GM18870 (cell line): ENCODE data around the gene GLI3.

ENCODE experiments used
- ATAC-seq: cut with Tn5 transposase; IDR thresholded peaks from one replicate; pipeline ENCODE4 v1.9.1; 2021; ENCODE audit warnings: moderate library complexity; ENCODE audit not compliant: unreplicated experiment

Gene GLI3

DNA sequence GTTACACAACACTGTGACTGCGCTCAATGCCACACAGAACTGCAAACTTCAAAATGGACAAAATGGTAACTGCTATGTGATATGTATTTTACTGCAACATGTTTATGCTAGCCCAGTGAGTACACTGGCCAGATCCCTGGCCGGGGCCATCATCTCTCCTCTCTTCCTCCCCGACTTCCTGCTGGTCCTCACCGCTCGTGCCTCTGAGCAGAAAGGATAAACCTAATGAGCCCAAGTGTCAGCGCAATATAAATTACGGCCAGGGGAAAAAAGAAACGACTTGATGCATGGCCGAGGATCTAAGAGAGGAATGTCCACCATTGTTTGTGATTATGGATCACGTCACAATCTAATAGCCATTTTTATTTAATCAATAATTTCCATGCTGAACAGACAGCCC is 225.2 kb downstream of the GLI3 start:
- ATAC-seq, result no peak

- ATAC-seq, result no peak
These were observed 226.3 kb downstream of the GLI3 start for GRCh38 chr7:42010751-42011150.

- no peak for ATAC-seq
These were observed 230.1 kb downstream of the GLI3 start for GRCh38 chr7:42006801-42007513.

- ATAC-seq, result no peak
These were observed 234.4 kb downstream of the GLI3 start for GRCh38 chr7:42002654-42003053.

- ATAC-seq, result no peak
These were observed 237.2 kb downstream of the GLI3 start for GRCh38 chr7:41999736-42000283.

DNA sequence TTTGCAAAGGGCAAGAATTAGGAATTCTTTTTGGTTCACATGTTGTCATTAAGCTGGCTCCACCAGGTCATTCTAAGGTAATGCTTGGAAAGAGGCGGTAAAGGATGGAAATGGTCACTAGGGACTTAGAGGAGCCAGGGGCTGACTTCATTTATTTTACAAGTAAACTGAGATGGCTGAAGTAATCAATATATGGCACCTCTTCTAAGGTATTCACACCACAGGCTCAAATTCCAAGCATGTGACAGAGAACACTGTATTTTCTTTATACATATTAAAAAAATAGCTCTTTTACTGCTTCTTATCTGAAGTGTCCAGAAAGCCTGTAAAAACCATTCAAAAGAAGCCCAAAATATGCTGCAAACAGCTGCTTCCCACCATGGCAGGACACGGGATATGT is 239.0 kb downstream of the GLI3 start:
- no peak for ATAC-seq

GRCh38 chr7:41997151-41997550 is 239.9 kb downstream of the GLI3 start:
- no peak for ATAC-seq

GRCh38 chr7:41996381-41997035 is 240.5 kb downstream of the GLI3 start:
- no peak for ATAC-seq

DNA sequence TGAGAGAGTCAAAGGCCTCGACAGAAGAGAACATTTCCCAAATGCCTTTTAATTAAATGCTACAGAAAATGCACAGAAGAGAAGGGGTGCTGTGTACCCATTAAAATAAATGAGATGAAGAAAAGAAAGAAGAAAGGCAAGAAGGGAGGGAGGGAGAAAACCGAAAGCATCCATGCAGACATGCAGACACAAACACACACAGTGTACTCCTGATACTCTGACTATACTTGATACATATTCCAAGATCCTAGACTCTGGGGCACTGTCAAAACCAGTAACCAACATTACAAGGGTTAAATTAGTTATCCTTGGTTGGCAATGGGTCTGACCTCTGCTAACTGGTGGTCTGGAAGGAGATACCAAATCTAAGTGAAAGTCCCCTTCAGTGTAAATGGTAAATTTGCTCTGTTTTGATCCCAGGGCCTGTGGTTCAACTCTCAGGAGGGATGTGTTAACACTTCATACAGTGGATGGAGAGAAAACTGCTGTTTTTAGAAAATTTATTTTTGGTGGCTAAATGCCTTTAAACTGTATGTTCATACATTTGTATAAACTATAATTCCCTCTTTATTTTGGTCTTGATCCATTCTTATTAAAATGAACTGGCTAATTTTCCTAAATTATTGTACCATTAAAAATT is 241.3 kb downstream of the GLI3 start:
- ATAC-seq, result no peak

GRCh38 chr7:41994746-41995110 is 242.3 kb downstream of the GLI3 start:
- ATAC-seq, result no peak

GRCh38 chr7:41994036-41994745 is 242.8 kb downstream of the GLI3 start:
- ATAC-seq, result no peak

GRCh38 chr7:41992881-41993867 is 243.8 kb downstream of the GLI3 start:
- no peak for ATAC-seq

DNA sequence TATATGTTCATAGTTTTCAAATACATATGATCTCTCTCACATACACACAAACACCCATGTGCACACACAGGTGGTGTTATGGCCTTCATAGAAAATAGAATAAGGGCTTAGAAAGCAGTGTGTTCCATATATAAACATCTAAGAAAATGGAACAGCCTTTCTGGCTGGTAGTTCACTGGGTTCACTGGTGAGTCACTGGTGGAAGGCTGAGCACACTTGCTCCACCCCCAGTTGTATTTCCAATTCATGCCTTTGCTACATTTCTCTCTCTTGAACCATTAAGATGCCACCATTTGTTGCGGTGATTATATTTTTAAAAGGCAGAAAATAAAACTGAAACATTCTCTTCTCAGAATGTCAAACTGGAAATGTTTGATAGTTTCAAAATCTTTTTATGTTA is 252.1 kb downstream of the GLI3 start:
- no peak for ATAC-seq

- ATAC-seq, result no peak
These were observed 255.7 kb downstream of the GLI3 start for GRCh38 chr7:41981046-41982040.

GRCh38 chr7:41979834-41980307 is 257.1 kb downstream of the GLI3 start:
- ATAC-seq, result no peak

DNA sequence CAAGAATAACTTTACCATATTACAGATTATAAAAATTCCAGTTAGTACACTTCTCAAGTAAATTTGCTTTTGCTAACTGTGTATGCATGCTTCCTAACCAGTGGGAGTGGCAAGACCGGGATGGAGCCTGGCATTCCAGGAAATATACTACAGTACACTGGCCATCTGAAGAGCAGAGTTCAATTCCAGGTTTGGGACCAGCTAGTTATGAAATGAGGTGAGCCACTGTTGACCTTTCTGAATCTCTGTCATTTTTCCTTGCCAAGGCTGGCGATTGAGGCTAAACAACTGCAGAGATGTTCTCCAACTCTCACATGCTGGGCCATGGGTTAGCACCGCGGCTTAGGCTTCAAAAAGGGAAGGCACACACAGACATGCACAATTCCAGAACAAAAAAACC is 258.2 kb downstream of the GLI3 start:
- ATAC-seq, result no peak

GRCh38 chr7:41977661-41978060 is 259.3 kb downstream of the GLI3 start:
- ATAC-seq, result no peak

- no peak for ATAC-seq
These were observed 259.8 kb downstream of the GLI3 start for GRCh38 chr7:41977151-41977651.

GRCh38 chr7:41976411-41976810 is 260.6 kb downstream of the GLI3 start:
- ATAC-seq, result no peak
